ENCODE measurements around the gene PIK3CG.

Gene PIK3CG

DNA sequence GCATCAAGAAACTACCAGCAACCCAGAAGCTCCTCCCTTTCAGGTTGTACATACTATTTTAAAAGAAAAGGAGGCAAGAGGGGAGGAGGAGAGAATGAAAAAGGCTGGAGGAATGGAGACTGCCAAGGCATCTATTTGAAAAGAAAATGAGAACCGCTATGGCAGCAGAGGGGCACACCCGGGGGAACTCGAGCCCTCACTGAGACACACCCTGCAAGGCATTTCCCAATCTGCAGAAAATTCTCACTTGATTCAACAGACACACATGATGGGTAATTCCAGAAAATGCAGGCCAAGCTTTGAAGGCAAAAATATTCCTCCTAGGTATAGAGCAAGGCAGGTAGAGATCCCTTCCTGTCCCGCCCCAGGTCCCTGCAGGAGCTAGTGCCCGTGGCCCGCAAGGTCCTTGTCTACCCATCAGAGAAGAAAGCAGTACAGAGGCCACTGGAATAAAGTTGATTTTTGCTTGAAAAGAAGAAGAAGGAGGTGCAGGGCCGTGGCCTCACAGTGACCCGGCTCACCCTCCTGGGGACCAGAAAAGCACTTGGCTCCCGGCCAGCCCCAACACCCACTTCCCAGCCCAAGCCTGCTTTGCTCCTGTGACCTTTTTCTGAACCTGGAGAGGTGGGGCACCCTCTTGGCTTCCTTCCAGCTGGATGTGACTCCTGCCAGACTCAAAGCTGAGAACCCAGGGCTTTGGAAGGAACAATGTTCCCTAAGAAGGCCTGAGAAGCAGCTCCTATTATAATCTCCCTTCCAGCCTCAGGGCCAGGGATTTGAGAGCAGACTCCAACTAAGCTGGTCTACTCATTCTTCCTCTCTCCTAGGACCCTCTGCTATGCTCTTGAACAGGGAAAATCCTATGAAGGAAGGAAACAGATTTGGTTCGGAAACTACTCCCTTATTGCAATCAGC, 6.2 kb upstream of the PIK3CG start:
- DNase-seq: peak; percentile 58

DNA sequence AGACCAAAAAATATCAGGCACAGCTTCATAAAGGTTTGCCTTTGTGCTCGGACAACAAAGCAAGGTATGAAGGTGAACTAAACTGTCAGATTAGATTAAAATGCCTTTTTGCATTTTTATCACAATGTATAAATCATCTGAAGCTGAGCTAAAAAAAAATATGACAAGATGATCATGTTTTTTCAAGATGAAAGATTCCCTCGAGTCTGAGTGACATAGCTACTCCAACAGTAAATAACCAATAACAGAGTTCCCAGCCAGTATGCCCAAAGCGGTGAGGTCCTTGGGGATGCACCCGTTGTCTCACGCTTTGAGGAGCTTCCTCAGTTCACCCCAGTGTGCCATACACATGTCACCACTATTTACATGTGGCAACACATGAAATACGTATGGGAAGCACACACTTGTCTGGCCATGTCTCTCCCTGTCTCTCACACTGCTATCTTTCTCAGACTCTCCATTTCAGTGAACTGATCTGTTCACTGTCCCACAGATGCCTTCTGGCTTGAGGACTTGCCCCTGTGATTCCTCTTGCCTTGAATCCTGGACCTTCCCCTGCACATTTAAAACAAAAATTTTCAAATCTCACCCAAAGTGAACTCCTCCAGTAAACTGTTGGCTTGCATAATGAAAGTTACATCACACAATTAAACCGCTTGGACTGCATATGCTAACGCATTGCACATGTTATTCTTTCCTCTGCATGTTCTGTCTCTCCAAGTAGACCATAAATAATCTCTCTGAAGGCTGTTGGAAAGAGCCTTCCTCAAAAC, 2.6 kb upstream of the PIK3CG start:
- no peak for DNase-seq

DNA sequence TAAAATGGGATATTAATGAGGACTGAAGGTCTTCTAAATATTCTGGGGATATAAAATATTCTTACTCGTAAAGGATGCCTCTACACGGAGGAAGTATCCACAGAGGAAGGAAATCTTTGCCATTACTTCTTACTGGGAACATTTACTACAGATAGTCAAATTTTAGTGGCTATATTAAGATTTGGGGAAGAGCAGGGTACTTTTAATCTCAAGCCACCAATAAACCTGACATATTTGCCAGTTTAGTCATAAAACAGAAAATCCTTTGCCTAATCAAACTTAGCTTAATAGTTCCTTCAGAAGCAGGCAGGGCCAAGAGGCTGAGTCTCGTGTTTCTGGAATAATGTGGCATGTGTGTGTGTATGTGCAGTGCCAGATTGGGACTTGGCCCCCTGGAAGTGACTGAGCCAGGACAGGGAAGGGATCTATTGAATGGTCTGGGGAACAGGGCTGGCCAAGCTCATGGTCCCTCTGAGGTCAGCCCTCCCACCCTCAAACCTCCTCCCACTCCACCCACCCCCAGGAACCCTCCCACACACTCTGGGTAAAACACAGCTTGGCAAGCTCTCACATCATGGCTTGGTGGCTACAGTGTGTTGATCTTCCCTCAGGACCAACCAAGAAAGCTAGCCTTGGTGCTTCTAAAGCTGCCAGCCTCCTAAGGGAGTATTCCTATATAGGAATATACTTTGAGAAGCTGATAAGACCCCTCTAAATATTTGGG, 1.6 kb upstream of the PIK3CG start:
- no peak for DNase-seq

DNA sequence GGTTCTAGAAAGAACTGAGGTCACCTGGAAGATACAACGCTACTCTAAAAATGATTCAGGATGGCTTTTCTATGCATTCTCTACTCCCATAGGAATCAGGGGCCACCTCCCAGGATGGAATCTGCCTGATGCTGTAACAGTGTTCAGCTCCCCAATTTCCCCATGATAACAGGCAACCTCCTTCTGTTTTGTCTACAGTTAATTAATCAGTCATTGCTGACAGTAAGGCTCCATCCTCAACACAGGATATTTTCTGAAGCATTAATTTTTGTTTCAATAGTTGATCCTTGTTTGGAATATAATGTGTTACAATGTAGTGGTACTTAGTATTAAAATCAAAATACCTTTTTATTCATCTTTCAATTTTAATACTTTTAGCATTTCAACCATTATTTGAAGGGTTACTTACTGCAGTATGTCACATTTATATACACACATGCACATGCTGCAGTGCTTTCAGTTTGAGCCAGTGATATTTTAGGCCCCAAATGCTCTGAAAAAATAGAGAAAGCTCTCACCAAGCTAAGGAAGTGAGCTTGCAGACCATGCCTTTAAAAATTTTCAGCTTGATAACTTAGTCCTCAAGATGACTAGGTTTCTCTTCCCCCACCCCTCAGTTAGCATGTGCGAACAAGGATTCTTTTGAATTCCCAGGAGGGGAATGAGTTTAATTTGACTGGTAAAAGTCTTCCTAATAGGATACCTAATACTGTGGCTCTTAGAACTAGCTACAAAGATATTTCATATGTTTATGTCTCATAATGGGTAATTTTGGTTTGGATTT, 592 bp upstream of the PIK3CG start:
- DNase-seq: peak; percentile 13

DNA sequence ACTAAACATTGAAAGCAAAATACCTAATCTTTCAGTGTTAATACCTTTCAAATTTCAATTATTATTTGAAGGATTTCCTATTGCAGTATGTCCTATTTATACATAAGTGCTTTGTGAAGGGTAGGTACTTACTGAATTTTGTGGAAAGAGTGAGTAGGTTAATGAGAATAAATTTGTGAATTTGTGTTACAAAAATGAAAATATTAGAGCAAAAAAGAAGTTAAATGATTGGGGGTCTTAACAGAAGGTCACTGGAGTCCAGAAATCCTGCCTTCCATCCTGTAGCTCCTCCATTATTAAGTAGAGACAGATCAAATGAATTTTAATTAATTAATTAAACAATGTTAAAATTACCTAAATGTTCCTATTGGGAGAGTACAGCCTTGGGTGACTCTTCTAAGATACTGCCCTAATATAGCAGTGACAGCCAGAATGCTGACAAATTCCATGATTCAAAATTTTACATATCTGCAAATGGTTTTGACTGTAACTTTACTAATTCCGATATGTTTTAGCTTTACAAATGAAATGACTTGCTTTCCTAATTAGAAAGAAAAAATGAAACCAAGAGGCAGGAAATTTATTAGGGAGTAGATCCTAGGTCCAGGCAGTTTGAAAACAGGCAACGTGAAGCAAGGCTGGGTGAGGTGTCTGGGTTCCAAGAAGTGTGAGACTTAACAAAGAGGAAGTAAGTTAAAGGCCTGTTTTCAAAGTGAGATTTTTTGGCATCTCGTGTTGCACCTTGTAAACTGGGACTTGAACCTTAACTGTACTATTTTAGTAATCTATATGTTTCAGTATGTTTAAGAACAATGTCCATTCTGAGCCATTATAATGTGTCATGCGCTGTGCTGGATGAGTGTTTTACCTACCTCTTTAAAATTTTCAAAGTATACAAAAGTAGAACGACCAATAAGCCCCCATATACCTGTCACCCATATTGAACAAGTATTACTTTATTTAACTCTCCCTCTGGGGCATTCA, 1.5 kb downstream of the PIK3CG start:
- DNase-seq: peak; percentile 59

DNA sequence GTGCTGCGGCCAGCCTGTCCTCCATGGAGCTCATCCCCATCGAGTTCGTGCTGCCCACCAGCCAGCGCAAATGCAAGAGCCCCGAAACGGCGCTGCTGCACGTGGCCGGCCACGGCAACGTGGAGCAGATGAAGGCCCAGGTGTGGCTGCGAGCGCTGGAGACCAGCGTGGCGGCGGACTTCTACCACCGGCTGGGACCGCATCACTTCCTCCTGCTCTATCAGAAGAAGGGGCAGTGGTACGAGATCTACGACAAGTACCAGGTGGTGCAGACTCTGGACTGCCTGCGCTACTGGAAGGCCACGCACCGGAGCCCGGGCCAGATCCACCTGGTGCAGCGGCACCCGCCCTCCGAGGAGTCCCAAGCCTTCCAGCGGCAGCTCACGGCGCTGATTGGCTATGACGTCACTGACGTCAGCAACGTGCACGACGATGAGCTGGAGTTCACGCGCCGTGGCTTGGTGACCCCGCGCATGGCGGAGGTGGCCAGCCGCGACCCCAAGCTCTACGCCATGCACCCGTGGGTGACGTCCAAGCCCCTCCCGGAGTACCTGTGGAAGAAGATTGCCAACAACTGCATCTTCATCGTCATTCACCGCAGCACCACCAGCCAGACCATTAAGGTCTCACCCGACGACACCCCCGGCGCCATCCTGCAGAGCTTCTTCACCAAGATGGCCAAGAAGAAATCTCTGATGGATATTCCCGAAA, 2.7 kb downstream of the PIK3CG start:
- DNase-seq: no peak

DNA sequence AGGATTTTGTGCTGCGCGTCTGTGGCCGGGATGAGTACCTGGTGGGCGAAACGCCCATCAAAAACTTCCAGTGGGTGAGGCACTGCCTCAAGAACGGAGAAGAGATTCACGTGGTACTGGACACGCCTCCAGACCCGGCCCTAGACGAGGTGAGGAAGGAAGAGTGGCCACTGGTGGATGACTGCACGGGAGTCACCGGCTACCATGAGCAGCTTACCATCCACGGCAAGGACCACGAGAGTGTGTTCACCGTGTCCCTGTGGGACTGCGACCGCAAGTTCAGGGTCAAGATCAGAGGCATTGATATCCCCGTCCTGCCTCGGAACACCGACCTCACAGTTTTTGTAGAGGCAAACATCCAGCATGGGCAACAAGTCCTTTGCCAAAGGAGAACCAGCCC, 3.3 kb downstream of the PIK3CG start:
- no peak for DNase-seq

DNA sequence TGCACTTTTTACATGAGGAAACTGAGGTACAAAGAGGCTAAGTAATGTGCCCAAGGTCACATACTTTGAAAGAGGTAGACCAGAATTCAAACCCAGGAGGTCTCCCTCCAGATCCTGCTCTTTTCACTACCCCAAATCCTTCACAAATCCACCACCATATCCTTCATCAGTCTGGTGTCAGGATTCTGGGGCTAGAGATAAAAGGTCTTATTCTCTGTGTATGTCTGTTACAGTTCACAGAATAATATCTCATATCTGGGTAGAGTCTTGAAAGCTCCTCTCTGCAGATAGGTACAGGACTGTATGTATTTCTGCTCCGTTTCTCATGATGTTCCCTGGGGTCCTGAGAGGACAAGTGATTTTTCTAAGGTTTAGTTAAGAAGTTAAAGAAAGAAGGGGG, 4.9 kb downstream of the PIK3CG start:
- peak; percentile 19 for DNase-seq

DNA sequence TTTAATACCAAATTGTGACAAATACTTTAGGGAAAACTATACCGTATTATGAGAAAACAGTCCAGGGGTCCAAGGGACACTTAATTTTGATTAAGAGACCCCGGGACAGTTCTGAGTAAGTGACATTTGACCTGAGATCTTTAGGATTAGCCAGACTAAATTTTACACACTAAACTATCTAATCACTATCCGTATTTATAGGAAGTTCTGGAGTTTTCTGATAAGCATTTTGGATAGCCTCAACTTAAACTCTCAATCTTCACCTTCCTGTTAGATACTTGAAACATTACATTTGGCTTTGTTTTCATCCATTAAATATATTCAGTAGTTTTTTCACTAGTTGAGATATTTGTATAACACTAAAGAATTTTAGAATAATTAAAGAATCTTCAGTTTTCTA, 5.4 kb downstream of the PIK3CG start:
- DNase-seq: no peak

DNA sequence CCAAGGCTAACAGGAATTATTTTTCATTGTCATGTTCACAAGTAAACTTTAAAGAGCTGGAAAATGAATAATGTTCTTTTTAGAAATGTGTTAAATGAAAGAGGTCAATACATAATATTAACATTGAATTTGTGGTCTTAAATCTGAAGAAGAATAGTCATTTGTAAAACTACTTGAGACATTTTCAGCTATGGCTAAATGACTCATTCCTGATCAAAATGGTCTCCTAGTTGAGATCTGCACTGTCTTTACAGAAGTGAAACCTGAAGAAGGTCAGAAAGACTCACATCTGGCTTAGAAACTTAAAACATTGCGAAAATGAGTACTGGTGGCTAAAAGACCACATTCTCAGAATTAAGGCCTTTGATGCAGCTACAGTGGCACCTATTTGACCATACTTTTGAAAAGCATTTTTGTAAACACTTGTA, 5.9 kb downstream of the PIK3CG start:
- DNase-seq: peak; percentile 14

DNA sequence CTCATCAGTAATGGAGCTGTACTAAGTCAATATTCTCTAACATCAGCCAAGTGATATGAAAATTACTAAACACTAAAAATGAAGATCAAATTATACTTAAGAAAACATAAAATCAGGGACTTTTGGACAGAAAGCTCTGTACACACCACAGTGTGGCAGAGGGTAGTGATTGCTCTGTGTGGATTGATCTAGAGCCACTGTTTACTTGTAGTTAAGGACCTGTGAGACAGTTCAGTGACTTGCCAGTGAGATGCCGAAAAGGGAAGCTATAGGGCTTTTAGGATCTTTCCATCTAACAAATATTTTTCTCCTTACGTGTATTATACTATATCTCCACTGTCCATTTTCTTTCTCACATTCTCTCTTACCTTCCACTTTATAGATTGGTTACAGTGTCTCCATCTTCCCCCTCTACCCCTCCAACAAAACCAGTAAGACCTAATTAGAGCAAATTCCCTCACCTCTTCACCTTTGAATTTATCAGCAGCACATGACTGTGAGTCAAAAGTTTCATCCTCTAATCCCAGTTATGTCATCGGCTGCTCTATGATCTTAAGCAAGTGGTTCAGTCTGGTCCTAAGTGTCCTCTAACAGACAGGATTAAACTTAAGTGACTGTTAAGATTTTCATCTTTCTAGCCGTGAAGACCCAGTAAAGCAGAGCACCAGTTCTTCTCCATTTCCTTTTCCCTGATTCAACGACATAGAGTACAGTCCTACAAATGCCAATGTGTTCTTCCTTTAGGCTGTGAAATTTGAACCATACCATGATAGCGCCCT, 6.9 kb downstream of the PIK3CG start:
- DNase-seq: no peak

DNA sequence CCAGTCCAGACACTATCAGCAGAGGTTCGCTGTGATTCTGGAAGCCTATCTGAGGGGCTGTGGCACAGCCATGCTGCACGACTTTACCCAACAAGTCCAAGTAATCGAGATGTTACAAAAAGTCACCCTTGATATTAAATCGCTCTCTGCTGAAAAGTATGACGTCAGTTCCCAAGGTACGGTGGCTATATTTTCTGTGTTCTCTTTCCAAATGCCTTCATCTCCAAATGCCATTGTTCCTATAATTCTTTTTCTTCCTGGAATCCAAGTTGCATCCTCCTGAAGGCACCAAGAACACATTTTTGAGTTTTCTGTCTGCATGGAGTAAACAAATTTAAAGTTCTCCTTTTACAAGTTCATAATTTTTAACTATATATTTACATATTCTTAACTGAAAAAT, 7.7 kb downstream of the PIK3CG start:
- no peak for DNase-seq

DNA sequence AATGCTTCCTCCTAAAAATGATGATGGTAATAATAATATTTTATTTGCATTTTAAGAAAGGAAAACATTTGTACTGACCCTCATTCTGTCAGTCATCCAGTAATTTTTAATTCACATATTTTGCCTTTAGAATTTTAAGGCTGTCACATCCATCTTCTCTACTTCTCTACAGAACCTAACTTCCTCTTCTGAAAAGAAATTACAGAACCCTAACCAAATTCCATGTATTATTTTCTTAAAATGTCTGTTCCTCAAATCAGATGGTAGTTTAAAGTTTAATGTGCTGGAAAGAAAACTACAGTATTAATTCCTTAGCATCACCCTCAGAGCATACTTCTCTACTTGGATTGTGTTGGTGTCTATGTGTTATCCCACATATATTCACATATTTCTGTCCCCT, 9.0 kb downstream of the PIK3CG start:
- DNase-seq: no peak

DNA sequence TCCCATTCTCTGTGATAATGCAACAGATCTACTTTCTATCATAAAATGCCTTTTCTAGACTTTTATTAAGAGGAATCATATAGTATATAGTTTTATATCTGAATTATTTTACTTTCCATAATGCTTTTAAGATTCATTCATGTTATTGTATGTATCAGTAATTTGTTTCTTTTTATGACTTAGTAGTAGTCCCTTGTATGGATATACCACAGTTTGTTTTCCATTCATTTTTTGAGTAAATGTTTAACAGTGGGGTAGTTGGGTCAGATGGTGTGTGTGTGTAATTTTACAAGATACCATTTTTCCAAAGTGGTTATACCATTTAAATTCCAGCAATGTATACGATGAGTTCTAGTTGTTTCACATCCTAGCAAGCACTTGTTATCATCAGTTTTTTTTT, 10.4 kb downstream of the PIK3CG start:
- no peak for DNase-seq

DNA sequence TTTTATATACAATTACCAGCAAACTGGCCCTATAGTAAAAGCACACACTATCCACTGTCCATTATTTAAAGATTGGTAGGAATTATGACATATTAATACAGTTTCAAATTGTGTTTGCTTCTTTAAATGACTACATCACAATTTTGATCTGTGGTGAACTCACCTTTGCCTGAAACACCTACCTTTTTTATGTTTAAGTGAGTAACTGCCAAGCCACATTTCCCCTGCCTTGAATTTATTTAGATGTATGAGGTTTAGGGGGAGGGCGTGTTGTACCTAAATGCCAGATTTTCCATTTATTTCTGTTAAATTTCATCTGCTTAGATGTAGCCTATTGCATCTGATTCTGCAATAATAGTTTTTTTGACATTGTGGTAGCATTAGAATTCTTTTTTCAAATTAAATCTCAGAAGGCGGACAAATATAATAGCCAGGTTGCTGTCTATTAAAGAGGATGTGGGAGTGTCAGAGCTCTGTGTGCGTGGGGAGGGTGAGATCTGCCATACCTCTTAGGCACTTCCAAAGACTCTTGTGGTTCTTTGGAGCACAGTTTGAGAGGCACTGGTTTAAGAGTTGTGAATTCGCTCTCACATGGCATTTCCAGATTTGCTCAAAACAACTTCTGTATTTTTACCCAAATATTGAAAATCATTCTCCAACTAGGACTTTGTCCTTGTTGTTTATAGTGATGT, 13.8 kb downstream of the PIK3CG start:
- DNase-seq: no peak

DNA sequence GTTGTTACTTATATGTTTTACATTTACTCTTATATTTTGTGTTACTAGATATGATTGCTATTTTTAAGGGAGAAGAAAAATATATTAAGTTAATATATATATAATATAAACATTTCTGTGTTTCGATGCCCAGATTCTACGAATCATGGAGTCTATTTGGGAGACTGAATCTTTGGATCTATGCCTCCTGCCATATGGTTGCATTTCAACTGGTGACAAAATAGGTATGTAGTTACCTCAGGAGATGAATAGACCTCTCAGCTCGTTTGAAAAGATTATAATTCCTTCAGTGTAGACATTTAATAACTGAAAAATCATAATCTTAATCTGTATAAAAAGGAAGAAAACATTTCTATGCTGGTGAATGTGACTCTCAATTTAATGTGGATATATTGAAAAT, 16.9 kb downstream of the PIK3CG start:
- no peak for DNase-seq

DNA sequence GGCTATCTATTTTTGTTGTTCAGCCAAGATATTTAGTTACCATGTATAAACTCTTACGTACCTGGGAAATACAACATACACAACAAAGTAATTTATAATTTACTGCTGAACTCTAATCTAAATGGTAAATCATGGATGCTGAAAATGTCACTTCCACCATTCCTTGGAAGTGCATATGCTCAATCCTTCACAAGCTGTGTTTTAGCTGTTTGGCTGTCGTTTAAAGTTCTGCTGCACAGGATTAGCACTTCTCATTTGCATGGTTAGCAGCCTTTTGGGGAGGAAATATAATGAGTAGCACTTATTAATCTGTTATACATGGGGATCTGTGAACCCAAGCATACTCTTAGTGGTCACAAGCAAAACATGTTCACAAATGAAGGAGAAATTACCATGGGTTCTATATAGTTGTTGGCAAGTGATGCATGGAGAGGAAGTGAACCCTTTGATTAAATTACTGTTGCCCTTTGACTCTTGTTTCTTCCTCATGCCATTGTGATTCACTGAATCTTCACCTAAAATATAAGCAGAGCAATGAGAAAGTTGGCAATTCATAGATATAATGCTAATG, 18.5 kb downstream of the PIK3CG start:
- DNase-seq: no peak

DNA sequence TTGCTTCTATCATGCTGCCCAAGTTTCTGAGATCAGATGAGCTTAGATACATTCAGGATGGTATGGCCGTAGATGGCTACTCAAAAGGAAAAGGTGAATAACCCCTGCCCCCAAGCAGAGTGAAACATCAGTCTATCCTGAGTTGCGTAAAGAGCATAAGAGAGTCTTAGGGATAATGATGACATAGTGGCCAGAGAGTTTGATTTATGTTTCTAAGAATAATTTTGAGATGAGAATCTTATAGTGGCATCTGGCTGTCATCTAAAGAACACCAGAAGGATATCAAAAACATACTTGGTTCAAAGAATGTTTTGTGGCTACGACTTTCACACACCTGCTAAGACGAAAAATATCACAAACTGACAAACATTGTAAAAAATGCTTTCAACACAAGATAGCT, 20.6 kb downstream of the PIK3CG start:
- DNase-seq: no peak

DNA sequence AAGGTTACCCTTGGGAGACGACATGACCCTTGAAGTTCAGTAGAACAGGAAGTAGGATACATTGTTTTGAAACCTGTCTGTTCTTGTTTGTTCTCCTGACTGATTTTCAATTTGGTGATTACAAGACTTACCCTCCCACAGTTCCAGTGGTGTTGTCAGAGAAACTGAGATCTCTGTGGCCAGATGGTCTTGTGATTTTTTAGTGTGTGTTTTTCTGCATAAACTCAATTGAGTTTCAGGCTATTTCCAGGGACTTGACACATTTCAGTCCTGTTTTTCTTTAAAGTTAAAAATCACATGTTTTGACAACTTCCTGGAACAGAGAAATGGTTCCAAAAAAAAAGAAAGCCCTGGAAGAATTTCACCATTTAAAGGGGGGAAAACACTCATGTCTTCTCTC, 22.3 kb downstream of the PIK3CG start:
- DNase-seq: no peak
